Vagina (tissue), 2 donors: ENCODE measurements around the gene HBP1. TPM values are rescaled to one million over a fixed set of nuclear protein-coding genes. Genes with fewer than 3 reads are reported as not detected.
A peak's percentile ranks its signal among the peaks of the same experiment; 100 is the strongest.

Source experiments
- DNase-seq, 2 donors: peaks; one replicate each; pipeline ENCODE4 v3.0.0-alpha.2; 2017; ENCODE audit errors: extremely low spot score in 2 of 2
- H3K27ac ChIP-seq: fragments of 200-600 bp; sonication (generic); one replicate; pipeline ENCODE4 v1.5.1; 2019
- H3K27me3 ChIP-seq: fragments of 200-600 bp; sonication (generic); one replicate; pipeline ENCODE4 v1.5.1; 2019
- H3K36me3 ChIP-seq, 2 donors: fragments of 200-600 bp; sonication (generic); one replicate each; pipeline ENCODE4 v1.5.1; 2017 to 2019
- H3K4me1 ChIP-seq: fragments of 200-600 bp; sonication (generic); one replicate; pipeline ENCODE4 v1.5.1; 2019
- H3K4me3 ChIP-seq, 2 donors: fragments of 200-600 bp; sonication (generic); 1 replicate in 1 of 2; 2 replicates in 1 of 2; pipeline ENCODE4 v1.5.1; 2016 to 2019
- H3K9me3 ChIP-seq: fragments of 200-600 bp; sonication (generic); one replicate; pipeline ENCODE4 v1.5.1; 2019
- POLR2A ChIP-seq, 2 donors: fragments of 450-650 bp; IDR thresholded peaks; one replicate each; pipeline ENCODE4 v1.6.1; 2017; ENCODE audit warnings: antibody characterized with exemption in 2 of 2, mild to moderate bottlenecking in 2 of 2, moderate library complexity in 2 of 2
- POLR2AphosphoS5 ChIP-seq, 2 donors: sonication (generic); formaldehyde crosslinking; IDR thresholded peaks; one replicate each; pipeline ENCODE4 v1.9.0; 2017; ENCODE audit warnings: antibody characterized with exemption in 2 of 2, mild to moderate bottlenecking in 2 of 2, low read depth in 1 of 2; ENCODE audit not compliant: insufficient read depth in 1 of 2
- intact Hi-C: fragments of 100-400 bp; cut with DNase I; formaldehyde crosslinking; loops from one replicate; pipeline ENCODE4 v1.15.1; 2023
- total RNA-seq: library from RNA; depleted of rRNA; stranded (reverse); fragments of >200 nt; gene quantifications from one replicate; pipeline ENCODE4 v1.2.3, GENCODE V29; 2016
- TF ChIP-seq, protein P1 (sequence below), 3 experiments: fragments of 450-650 bp in 2 of 3; fragments of 200-600 bp in 1 of 3; sonication (generic) in 1 of 3; IDR thresholded peaks; one replicate each; pipeline ENCODE4 v1.5.1; 2017 to 2019; ENCODE audit warnings: antibody characterized with exemption in 3 of 3, mild to moderate bottlenecking in 2 of 3, moderate library complexity in 2 of 3

HBP1 gene
- total RNA-seq, 1 donor from 2014 or later = 91.3 TPM

DNA sequence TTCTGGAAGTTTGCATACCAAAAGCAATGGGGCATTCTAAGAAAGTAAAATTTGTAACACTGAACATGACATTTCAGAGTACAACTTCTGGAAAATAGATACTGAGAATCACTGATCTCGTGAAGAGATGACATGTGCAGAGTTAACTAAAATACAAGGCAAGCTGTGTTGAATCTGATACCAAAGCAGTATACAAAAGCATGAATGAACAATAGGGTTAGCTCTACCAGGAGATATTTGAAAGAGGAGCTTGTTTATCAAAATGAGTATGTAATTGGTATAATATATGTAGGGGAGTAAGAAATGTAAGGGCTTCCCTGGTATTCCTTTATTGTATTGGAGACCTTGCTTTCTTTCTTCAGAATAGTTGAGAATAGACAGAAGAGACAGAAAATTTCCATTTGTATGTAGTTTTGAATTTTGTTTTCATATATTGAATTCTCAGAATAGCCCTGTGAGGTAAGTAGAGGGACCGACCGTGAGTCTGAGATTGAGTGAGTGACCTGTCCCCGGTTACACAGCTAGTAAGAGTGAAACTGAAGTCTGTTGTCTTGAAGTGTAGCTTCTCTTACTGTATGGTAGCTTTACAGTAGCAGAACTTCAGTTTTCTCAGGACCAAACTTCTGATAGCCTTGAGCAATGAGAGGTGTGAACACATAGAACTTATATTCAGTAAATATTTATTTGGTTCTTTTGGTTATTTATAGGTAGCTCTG lies 5.0 kb downstream of the HBP1 start:
- Histone ChIP-seq H3K9me3 (no peaks in the 10 kb centered on the region), H3K4me3 (no peak overlapping the region), H3K27me3 (no peaks in the 10 kb centered on the region), H3K4me1 (peaks cover 78% of the 10 kb centered on the region), H3K36me3 (no peaks in the 10 kb centered on the region), H3K27ac (peak overlapping the region; percentile 1)
- no peak for TF ChIP-seq POLR2A (IDR thresholded peaks at IDR 0.05)
- no peak for TF ChIP-seq POLR2AphosphoS5 (IDR thresholded peaks at IDR 0.05; ENCODE audit: insufficient read depth in 1 of 2, low read depth in 1 of 2)
- TF ChIP-seq, protein P1, sequence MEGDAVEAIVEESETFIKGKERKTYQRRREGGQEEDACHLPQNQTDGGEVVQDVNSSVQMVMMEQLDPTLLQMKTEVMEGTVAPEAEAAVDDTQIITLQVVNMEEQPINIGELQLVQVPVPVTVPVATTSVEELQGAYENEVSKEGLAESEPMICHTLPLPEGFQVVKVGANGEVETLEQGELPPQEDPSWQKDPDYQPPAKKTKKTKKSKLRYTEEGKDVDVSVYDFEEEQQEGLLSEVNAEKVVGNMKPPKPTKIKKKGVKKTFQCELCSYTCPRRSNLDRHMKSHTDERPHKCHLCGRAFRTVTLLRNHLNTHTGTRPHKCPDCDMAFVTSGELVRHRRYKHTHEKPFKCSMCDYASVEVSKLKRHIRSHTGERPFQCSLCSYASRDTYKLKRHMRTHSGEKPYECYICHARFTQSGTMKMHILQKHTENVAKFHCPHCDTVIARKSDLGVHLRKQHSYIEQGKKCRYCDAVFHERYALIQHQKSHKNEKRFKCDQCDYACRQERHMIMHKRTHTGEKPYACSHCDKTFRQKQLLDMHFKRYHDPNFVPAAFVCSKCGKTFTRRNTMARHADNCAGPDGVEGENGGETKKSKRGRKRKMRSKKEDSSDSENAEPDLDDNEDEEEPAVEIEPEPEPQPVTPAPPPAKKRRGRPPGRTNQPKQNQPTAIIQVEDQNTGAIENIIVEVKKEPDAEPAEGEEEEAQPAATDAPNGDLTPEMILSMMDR (IDR thresholded peaks at IDR 0.05) = no peak
- intact Hi-C loops = no loop called here
- DNase-seq = no peak

DNA sequence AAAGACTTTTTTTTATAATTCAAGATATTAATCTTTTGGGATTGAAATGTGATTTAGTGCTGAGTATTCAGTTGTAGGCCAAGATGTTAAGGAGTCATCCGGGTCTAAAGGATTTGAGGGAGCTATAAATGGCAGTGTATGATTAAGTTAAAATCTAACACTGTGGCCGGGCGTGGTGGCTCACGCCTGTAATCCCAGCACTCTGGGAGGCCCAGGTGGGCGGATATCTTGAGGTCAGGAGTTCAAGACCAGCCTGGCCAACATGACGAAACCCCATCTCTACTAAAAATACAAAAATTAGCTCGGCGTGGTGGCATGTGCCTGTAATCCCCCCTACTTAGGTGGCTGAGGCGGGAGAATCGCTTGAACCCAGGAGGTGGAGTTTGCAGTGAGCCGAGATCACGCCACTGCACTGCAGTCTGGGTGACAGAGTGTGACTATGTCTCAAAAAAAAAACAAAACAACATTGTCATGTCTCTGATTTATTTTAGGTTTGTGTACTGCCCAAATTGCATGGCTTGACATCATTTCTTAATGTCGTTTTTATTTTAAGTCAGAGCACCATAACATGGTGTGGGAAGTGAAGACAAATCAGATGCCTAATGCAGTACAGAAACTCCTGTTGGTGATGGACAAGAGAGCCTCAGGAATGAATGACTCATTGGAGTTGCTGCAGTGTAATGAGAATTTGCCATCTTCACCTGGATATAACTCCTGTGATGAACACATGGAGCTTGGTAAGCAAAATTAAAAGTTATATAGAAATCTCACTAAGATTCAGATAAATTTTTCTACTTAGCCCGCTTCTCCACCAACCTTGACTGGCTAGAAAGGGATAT lies 10.7 kb downstream of the HBP1 start:
- peaks cover 0 to 31% of the 10 kb centered on the region in 2 donors for H3K36me3 ChIP-seq
- H3K4me3 ChIP-seq = no peak overlapping the region
- DNase-seq = no peak
- peaks cover 74% of the 10 kb centered on the region for H3K4me1 ChIP-seq
- intact Hi-C loops = no loop called here
- H3K27ac ChIP-seq = no peak overlapping the region
- TF ChIP-seq, protein P1 (IDR thresholded peaks at IDR 0.05) = no peak
- TF ChIP-seq POLR2A (IDR thresholded peaks at IDR 0.05) (no peak), POLR2AphosphoS5 (IDR thresholded peaks at IDR 0.05; ENCODE audit: insufficient read depth in 1 of 2, low read depth in 1 of 2) (no peak)
- H3K9me3 ChIP-seq = no peaks in the 10 kb centered on the region
- H3K27me3 ChIP-seq = no peaks in the 10 kb centered on the region

DNA sequence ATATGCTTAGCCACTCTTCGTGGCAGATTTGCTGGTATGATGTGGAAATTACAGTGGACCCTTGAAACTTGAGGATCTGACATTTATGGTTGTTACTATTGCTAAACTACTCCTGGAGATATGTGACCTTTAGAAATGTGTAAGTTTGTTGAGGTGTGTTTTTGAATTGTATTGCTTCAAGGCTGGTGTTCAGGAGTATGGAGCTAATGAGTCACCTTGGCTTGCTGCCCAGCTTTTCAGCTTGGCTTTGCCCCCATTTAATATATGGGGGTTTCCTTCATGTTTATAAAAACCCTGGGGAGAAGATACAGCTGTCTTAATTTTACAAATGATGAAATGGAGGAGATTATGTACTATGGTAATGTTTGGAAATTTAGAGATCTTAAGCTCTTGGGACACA lies 11.6 kb downstream of the HBP1 start:
- H3K27me3 ChIP-seq = no peaks in the 10 kb centered on the region
- H3K27ac ChIP-seq = no peak overlapping the region
- no peak for DNase-seq
- H3K4me1 ChIP-seq = peaks cover 66% of the 10 kb centered on the region
- no peak overlapping the region for H3K4me3 ChIP-seq
- peaks cover 0 to 31% of the 10 kb centered on the region in 2 donors for H3K36me3 ChIP-seq
- intact Hi-C loops = no loop called here
- H3K9me3 ChIP-seq = no peaks in the 10 kb centered on the region
- TF ChIP-seq POLR2A (IDR thresholded peaks at IDR 0.05) = no peak
- TF ChIP-seq, protein P1 (IDR thresholded peaks at IDR 0.05) = no peak
- no peak for TF ChIP-seq POLR2AphosphoS5 (IDR thresholded peaks at IDR 0.05; ENCODE audit: insufficient read depth in 1 of 2, low read depth in 1 of 2)

DNA sequence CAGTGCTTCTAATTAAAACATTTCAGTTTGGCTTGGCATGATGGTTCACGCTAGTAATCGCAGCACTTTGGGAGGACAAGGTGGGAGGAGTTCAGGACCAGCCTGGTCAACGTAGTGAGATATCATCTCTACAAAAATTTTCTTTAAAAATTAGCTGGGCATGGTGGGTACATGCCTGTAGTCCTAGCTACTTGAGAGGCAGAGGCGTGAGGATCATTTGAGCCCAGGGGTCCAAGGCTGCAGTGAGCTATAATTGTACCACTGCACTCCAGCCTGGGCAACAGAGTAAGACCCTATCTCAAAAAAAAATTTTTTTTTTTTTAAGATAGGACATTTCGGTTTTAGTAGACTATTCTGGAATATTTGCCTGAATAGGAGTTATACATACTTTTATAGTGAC lies 12.4 kb downstream of the HBP1 start:
- Histone ChIP-seq H3K9me3 (no peaks in the 10 kb centered on the region), H3K4me3 (no peak overlapping the region), H3K36me3 (peaks cover 0 to 35% of the 10 kb centered on the region in 2 donors), H3K27me3 (no peaks in the 10 kb centered on the region), H3K27ac (no peak overlapping the region), H3K4me1 (peaks cover 63% of the 10 kb centered on the region)
- TF ChIP-seq, protein P1 (IDR thresholded peaks at IDR 0.05) = no peak
- no peak for TF ChIP-seq POLR2A (IDR thresholded peaks at IDR 0.05)
- no peak for TF ChIP-seq POLR2AphosphoS5 (IDR thresholded peaks at IDR 0.05; ENCODE audit: insufficient read depth in 1 of 2, low read depth in 1 of 2)
- intact Hi-C loops = no loop called here
- no peak for DNase-seq
